Measurements from ENCODE around the gene RGL1. TPM values are rescaled to one million over a fixed set of nuclear protein-coding genes. Genes with fewer than 3 reads are reported as not detected.
A peak's percentile ranks its signal among the peaks of the same experiment; 100 is the strongest.

The RGL1 gene
- total RNA-seq, 4 donors from 2014 or later = 12.1 to 13.8 (median 13.0) TPM

DNA sequence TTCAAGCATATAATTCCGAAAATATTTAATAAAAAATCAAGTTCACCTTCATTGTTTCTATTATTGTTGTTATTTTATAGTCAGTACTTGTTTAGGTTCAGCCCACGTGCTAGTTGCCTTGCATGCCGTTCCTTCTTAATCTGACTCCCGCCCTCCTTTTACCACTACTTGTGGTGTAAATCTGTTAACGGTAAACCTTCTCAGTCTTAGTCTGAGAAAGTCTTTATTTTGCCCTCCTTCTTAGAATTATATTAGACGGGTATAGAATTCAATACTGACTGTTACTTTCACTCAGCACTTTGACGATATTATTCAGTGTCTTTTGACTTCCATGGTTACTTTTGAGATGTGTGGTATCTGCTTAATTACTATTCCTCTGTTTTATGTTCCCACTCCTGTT, 104.8 kb downstream of the RGL1 start:
- Histone ChIP-seq H3K27ac (no peak overlapping the region), H3K4me3 (no peak overlapping the region), H3K27me3 (no peaks in the 10 kb centered on the region), H3K4me1 (peaks cover 0 to 9% (median 0%) of the 10 kb centered on the region in 4 donors), H3K9me3 (no peaks in the 10 kb centered on the region), H3K36me3 (peaks cover 0 to 14% (median 0%) of the 10 kb centered on the region in 4 donors)
- 72 to 81% methylated on average over 7 of the region's 7 CpGs for WGBS, 2 donors (ENCODE audit: low coverage in 1 of 2)
- in situ Hi-C loops (cut with MboI; ENCODE audit: low pct_ligation_motif_present in 1 of 4, low pct_unique_long_range_greater_than_20kb in 1 of 4, low sequenced_read_pairs in 3 of 4) = loop anchor here (10.0 to 25.0 kb wide), 3 partner anchors 222 to 447 kb away; partner anchors contain the start of genes APOBEC4 (in 3 of the 4) and SMG7 (in 1 of the 4)
- intact Hi-C loops (cut with DNase I; ENCODE audit: low total_unique reads) = loop anchor here (10.0 kb wide), 1 partner anchor 105 kb away; the partner anchor contains the start of gene RGL1
- no peak for DNase-seq
- no peak for TF ChIP-seq POLR2A (IDR thresholded peaks at IDR 0.05)
- no peak for TF ChIP-seq POLR2AphosphoS5 (IDR thresholded peaks at IDR 0.05)
- no peak for TF ChIP-seq EP300 (IDR thresholded peaks at IDR 0.05; ENCODE audit: low read depth)
- TF ChIP-seq, protein P1, sequence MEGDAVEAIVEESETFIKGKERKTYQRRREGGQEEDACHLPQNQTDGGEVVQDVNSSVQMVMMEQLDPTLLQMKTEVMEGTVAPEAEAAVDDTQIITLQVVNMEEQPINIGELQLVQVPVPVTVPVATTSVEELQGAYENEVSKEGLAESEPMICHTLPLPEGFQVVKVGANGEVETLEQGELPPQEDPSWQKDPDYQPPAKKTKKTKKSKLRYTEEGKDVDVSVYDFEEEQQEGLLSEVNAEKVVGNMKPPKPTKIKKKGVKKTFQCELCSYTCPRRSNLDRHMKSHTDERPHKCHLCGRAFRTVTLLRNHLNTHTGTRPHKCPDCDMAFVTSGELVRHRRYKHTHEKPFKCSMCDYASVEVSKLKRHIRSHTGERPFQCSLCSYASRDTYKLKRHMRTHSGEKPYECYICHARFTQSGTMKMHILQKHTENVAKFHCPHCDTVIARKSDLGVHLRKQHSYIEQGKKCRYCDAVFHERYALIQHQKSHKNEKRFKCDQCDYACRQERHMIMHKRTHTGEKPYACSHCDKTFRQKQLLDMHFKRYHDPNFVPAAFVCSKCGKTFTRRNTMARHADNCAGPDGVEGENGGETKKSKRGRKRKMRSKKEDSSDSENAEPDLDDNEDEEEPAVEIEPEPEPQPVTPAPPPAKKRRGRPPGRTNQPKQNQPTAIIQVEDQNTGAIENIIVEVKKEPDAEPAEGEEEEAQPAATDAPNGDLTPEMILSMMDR (IDR thresholded peaks at IDR 0.05) = no peak

DNA sequence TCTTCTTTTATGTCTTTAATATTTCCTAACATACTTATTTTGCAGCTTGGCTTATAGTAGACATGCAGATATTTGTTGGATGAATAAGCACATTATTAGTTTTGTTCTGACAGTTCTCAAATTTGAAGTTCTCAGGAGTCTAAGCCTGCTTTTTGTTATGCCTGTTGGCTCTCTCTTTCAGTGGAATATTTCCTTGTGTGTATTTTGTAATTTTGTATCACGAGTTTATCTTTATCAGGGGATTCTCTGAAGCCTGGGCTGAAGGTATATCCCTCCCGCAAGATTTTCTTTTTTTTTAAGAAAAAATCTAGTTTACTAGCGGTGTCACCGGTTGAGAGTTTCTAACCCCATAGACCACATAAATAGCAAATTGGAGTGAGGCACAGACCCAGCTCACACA, 105.9 kb downstream of the RGL1 start:
- no peak overlapping the region for H3K4me3 ChIP-seq
- WGBS, 2 donors (ENCODE audit: low coverage in 1 of 2) = 66 to 70% methylated on average over 2 to 4 of the region's 4 CpGs
- H3K9me3 ChIP-seq = no peaks in the 10 kb centered on the region
- in situ Hi-C loops (cut with MboI; ENCODE audit: low pct_ligation_motif_present in 1 of 4, low pct_unique_long_range_greater_than_20kb in 1 of 4, low sequenced_read_pairs in 3 of 4) (loop anchor here (10.0 to 25.0 kb wide), 3 partner anchors 224 to 449 kb away; partner anchors contain the start of genes APOBEC4 (in 3 of the 4) and SMG7 (in 1 of the 4)), intact Hi-C loops (cut with DNase I; ENCODE audit: low total_unique reads) (loop anchor here (10.0 kb wide), 1 partner anchor 106 kb away; the partner anchor contains the start of gene RGL1)
- H3K27ac ChIP-seq = peak overlapping the region in 3 of 4 donors; percentile 18 to 51 (median 29)
- TF ChIP-seq, protein P1 (IDR thresholded peaks at IDR 0.05) = no peak
- TF ChIP-seq POLR2AphosphoS5 (IDR thresholded peaks at IDR 0.05) = no peak
- no peak for TF ChIP-seq POLR2A (IDR thresholded peaks at IDR 0.05)
- TF ChIP-seq EP300 (IDR thresholded peaks at IDR 0.05; ENCODE audit: low read depth) = no peak
- no peaks in the 10 kb centered on the region for H3K27me3 ChIP-seq
- peaks cover 0 to 14% (median 0%) of the 10 kb centered on the region in 4 donors for H3K36me3 ChIP-seq
- peaks cover 0 to 18% (median 3%) of the 10 kb centered on the region in 4 donors for H3K4me1 ChIP-seq
- DNase-seq = no peak

- peak; percentile 54 for DNase-seq
- Histone ChIP-seq H3K36me3 (peaks cover 0 to 14% (median 0%) of the 10 kb centered on the region in 4 donors), H3K27ac (peak overlapping the region in 3 of 4 donors; percentile 18 to 51 (median 29)), H3K9me3 (no peaks in the 10 kb centered on the region), H3K27me3 (no peaks in the 10 kb centered on the region), H3K4me1 (peaks cover 0 to 23% (median 6%) of the 10 kb centered on the region in 4 donors), H3K4me3 (no peak overlapping the region)
- no peak for TF ChIP-seq POLR2A (IDR thresholded peaks at IDR 0.05)
- TF ChIP-seq POLR2AphosphoS5 (IDR thresholded peaks at IDR 0.05) = no peak
- TF ChIP-seq EP300 (IDR thresholded peaks at IDR 0.05; ENCODE audit: low read depth) = no peak
- TF ChIP-seq, protein P1 (IDR thresholded peaks at IDR 0.05) = no peak
- WGBS, 2 donors (ENCODE audit: low coverage in 1 of 2) = 64% methylated on average over 2 of the region's 2 CpGs; no CpG with 5 or more reads in 1 of the 2 donors
- intact Hi-C loops (cut with DNase I; ENCODE audit: low total_unique reads) (loop anchor here (10.0 kb wide), 1 partner anchor 106 kb away; the partner anchor contains the start of gene RGL1), in situ Hi-C loops (cut with MboI; ENCODE audit: low pct_ligation_motif_present in 1 of 4, low pct_unique_long_range_greater_than_20kb in 1 of 4, low sequenced_read_pairs in 3 of 4) (loop anchor here (10.0 to 25.0 kb wide), 3 partner anchors 224 to 449 kb away; partner anchors contain the start of genes APOBEC4 (in 3 of the 4) and SMG7 (in 1 of the 4))
Measured at GRCh38 chr1:183911285-183911684, 106.4 kb downstream of the RGL1 start.

DNA sequence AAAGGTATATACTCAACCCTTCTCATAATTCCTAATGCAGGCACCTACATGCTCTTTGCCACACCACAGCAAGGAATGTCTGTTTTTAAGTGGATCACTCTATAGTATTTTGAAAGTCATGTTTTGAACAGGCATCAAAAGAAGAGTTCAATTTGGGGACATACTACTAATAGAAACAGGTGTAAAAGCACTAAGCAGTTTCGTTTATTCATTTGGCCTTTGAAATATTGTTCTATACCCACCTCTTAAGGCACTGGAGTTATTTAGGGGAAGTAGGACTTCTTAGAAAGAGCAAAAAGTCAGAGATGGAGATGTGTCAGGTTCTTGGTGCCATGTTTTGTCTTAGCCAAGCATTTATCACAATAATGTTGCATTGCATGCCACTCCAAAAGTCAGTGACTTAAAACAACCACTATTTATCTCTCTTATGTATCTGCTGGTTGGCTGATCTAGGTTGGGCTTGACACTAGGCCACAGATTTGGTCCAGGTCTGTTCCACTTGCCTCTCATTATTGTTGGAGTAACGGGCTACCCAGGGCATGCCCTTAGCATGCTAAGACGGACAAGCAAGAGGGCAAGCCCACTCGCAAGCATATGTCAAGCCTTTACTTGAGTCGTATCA, 107.5 kb downstream of the RGL1 start:
- DNase-seq = no peak
- Histone ChIP-seq H3K4me3 (no peak overlapping the region), H3K27ac (peak overlapping the region in 2 of 4 donors; percentile 5 to 51), H3K9me3 (no peaks in the 10 kb centered on the region), H3K27me3 (no peaks in the 10 kb centered on the region), H3K4me1 (peaks cover 0 to 23% (median 6%) of the 10 kb centered on the region in 4 donors), H3K36me3 (peaks cover 0 to 12% (median 0%) of the 10 kb centered on the region in 4 donors)
- in situ Hi-C loops (cut with MboI; ENCODE audit: low pct_ligation_motif_present in 1 of 4, low pct_unique_long_range_greater_than_20kb in 1 of 4, low sequenced_read_pairs in 3 of 4) = loop anchor here (10.0 to 25.0 kb wide), 3 partner anchors 225 to 450 kb away; partner anchors contain the start of genes APOBEC4 (in 3 of the 4) and SMG7 (in 1 of the 4)
- WGBS, 2 donors (ENCODE audit: low coverage in 1 of 2) = 86 to 88% methylated on average over 4 to 5 of the region's 5 CpGs
- TF ChIP-seq POLR2AphosphoS5 (IDR thresholded peaks at IDR 0.05) = no peak
- TF ChIP-seq, protein P1 (IDR thresholded peaks at IDR 0.05) = no peak
- TF ChIP-seq EP300 (IDR thresholded peaks at IDR 0.05; ENCODE audit: low read depth) = no peak
- no peak for TF ChIP-seq POLR2A (IDR thresholded peaks at IDR 0.05)
- intact Hi-C loops (cut with DNase I; ENCODE audit: low total_unique reads) = loop anchor here (10.0 kb wide), 1 partner anchor 108 kb away; the partner anchor contains the start of gene RGL1
